Activated CD4-positive, alpha-beta T cell treated with anti-CD3 and anti-CD28 coated beads, Interleukin-2, amount 10 ng/mL, durations not matched to agents 7 days and 5 days (primary cell): Measurements from ENCODE around the gene SLC25A25. TPM values are rescaled to one million over a fixed set of nuclear protein-coding genes. Genes with fewer than 3 reads are reported as not detected.
"Not testable (repeated sequence)": the region's sequence is repeated elsewhere in the genome, so short reads cannot be mapped to it uniquely, and the experiment has no call there.

Experiments used
- CTCF ChIA-PET: fragments of 350-600 bp; sonication (Branson Sonifier 250); formaldehyde crosslinking; loops from one replicate; lab custom pipeline; 2021; ENCODE audit warnings: antibody characterized with exemption; lab: Charles Lee
- POLR2A ChIA-PET: fragments of 350-600 bp; sonication (Branson Sonifier 250); formaldehyde crosslinking; loops from one replicate; lab custom pipeline; 2021; ENCODE audit warnings: antibody characterized with exemption; lab: Charles Lee
- DNase-seq: peaks from one replicate; pipeline ENCODE4 v3.0.0-alpha.2; 2020
- H3K27ac Mint-ChIP-seq: one replicate; pipeline ENCODE4 v1.8.0; 2021; ENCODE audit warnings: mild to moderate bottlenecking, moderate library complexity, mixed read lengths
- H3K27me3 Mint-ChIP-seq: one replicate; pipeline ENCODE4 v1.8.0; 2021; ENCODE audit warnings: mixed read lengths
- H3K36me3 Mint-ChIP-seq: one replicate; pipeline ENCODE4 v1.8.0; 2021; ENCODE audit warnings: low read depth, mixed read lengths
- H3K4me1 Mint-ChIP-seq: one replicate; pipeline ENCODE4 v1.8.0; 2021; ENCODE audit warnings: mixed read lengths
- H3K4me3 Mint-ChIP-seq: one replicate; pipeline ENCODE4 v1.8.0; 2021; ENCODE audit warnings: mild to moderate bottlenecking, moderate library complexity, mixed read lengths
- H3K9me3 Mint-ChIP-seq: one replicate; pipeline ENCODE4 v1.8.0; 2021; ENCODE audit warnings: mixed read lengths
- total RNA-seq, 2 experiments: library from RNA; stranded (reverse); gene quantifications; one replicate each; pipeline ENCODE4 v1.2.3, GENCODE V29; 2021

Gene SLC25A25
- total RNA-seq, 2 experiments from 2014 or later = 14.6 to 18.4 TPM

- H3K4me3 Mint-ChIP-seq = no peak overlapping the region
- DNase-seq = peak; percentile 81
- H3K36me3 Mint-ChIP-seq = peaks cover 8% of the 10 kb centered on the region
- no peaks in the 10 kb centered on the region for H3K27me3 Mint-ChIP-seq
- CTCF ChIA-PET = interaction anchor here (0.5 to 10.1 kb wide), 35 partner anchors 8 to 300 kb away, joined by 3 to 103 read pairs (median 4); partner anchors contain the start of genes NAIF1 and TOR2A
- H3K4me1 Mint-ChIP-seq = peaks cover 43% of the 10 kb centered on the region
- POLR2A ChIA-PET = no interaction called here
- peak overlapping the region; percentile 36 for H3K27ac Mint-ChIP-seq
- peaks cover 2% of the 10 kb centered on the region for H3K9me3 Mint-ChIP-seq
Observed at GRCh38 chr9:128034821-128035652, 33.0 kb upstream of the SLC25A25 start.

GRCh38 chr9:128036522-128036921 lies 31.5 kb upstream of the SLC25A25 start:
- H3K4me1 Mint-ChIP-seq = peaks cover 33% of the 10 kb centered on the region
- POLR2A ChIA-PET, H3K27ac Mint-ChIP-seq, H3K36me3 Mint-ChIP-seq, H3K4me3 Mint-ChIP-seq, DNase-seq, H3K27me3 Mint-ChIP-seq, H3K9me3 Mint-ChIP-seq: not testable (repeated sequence)
- CTCF ChIA-PET = interaction anchor here (0.9 to 10.1 kb wide), 7 partner anchors 10 to 93 kb away, joined by 3 to 103 read pairs (median 20); no protein-coding TSS in a partner anchor

- H3K4me3 Mint-ChIP-seq, CTCF ChIA-PET, H3K4me1 Mint-ChIP-seq, H3K27me3 Mint-ChIP-seq, H3K27ac Mint-ChIP-seq, H3K9me3 Mint-ChIP-seq, DNase-seq, H3K36me3 Mint-ChIP-seq: not testable (repeated sequence)
- POLR2A ChIA-PET = interaction anchor here (0.6 kb wide), 1 partner anchor 97 kb away, joined by 4 read pairs; no protein-coding TSS in a partner anchor
Observed at GRCh38 chr9:128040783-128041182, 27.2 kb upstream of the SLC25A25 start.

GRCh38 chr9:128042043-128042442 lies 26.0 kb upstream of the SLC25A25 start:
- ChIA-PET CTCF (interaction anchor here (0.7 to 0.8 kb wide), 2 partner anchors 9 to 1397 kb away, joined by 3 read pairs; no protein-coding TSS in a partner anchor), POLR2A (no interaction called here)
- Mint-ChIP-seq H3K9me3 (no peaks in the 10 kb centered on the region), H3K4me3 (no peak overlapping the region), H3K27me3 (peaks cover 1% of the 10 kb centered on the region), H3K4me1 (peaks cover 3% of the 10 kb centered on the region), H3K36me3 (no peaks in the 10 kb centered on the region), H3K27ac (no peak overlapping the region)
- DNase-seq = no peak

- no peak overlapping the region for H3K4me3 Mint-ChIP-seq
- DNase-seq = no peak
- ChIA-PET POLR2A (no interaction called here), CTCF (interaction anchor here (0.9 to 1.7 kb wide), 5 partner anchors 9 to 74 kb away, joined by 3 to 7 read pairs (median 3); no protein-coding TSS in a partner anchor)
- H3K27ac Mint-ChIP-seq = no peak overlapping the region
- peaks cover 1% of the 10 kb centered on the region for H3K27me3 Mint-ChIP-seq
- H3K36me3 Mint-ChIP-seq = no peaks in the 10 kb centered on the region
- no peaks in the 10 kb centered on the region for H3K9me3 Mint-ChIP-seq
- peaks cover 3% of the 10 kb centered on the region for H3K4me1 Mint-ChIP-seq
Observed at GRCh38 chr9:128043467-128043868, 24.6 kb upstream of the SLC25A25 start.

GRCh38 chr9:128045409-128045808 lies 22.6 kb upstream of the SLC25A25 start:
- H3K27me3 Mint-ChIP-seq, H3K36me3 Mint-ChIP-seq, H3K4me1 Mint-ChIP-seq, DNase-seq, H3K27ac Mint-ChIP-seq, H3K9me3 Mint-ChIP-seq, POLR2A ChIA-PET, H3K4me3 Mint-ChIP-seq: not testable (repeated sequence)
- CTCF ChIA-PET = interaction anchor here (1.8 to 4.8 kb wide), 3 partner anchors 10 to 102 kb away, joined by 5 to 26 read pairs (median 13); no protein-coding TSS in a partner anchor

- CTCF ChIA-PET = interaction anchor here (1.1 to 4.8 kb wide), 4 partner anchors 9 to 103 kb away, joined by 4 to 26 read pairs (median 9); no protein-coding TSS in a partner anchor
- Mint-ChIP-seq H3K27me3 (peaks cover 1% of the 10 kb centered on the region), H3K9me3 (no peaks in the 10 kb centered on the region), H3K4me1 (peaks cover 5% of the 10 kb centered on the region), H3K27ac (no peak overlapping the region), H3K4me3 (no peak overlapping the region), H3K36me3 (no peaks in the 10 kb centered on the region)
- DNase-seq = no peak
- POLR2A ChIA-PET = no interaction called here
Observed at GRCh38 chr9:128045831-128046230, 22.2 kb upstream of the SLC25A25 start.

GRCh38 chr9:128047231-128047630 lies 20.8 kb upstream of the SLC25A25 start:
- Mint-ChIP-seq H3K4me3 (no peak overlapping the region), H3K27me3 (peaks cover 1% of the 10 kb centered on the region), H3K9me3 (no peaks in the 10 kb centered on the region), H3K4me1 (peaks cover 3% of the 10 kb centered on the region), H3K36me3 (no peaks in the 10 kb centered on the region), H3K27ac (no peak overlapping the region)
- CTCF ChIA-PET = interaction anchor here (0.7 to 4.8 kb wide), 8 partner anchors 8 to 143 kb away, joined by 3 to 26 read pairs (median 5); partner anchors contain the start of gene NAIF1
- DNase-seq = no peak
- POLR2A ChIA-PET = interaction anchor here (0.7 kb wide), 1 partner anchor 677 kb away, joined by 4 read pairs; the partner anchor contains the start of gene ZDHHC12

- ChIA-PET CTCF (interaction anchor here (1.5 to 4.8 kb wide), 5 partner anchors 9 to 24 kb away, joined by 3 to 26 read pairs (median 7); partner anchors contain the start of gene NAIF1), POLR2A (no interaction called here)
- Mint-ChIP-seq H3K9me3 (no peaks in the 10 kb centered on the region), H3K36me3 (no peaks in the 10 kb centered on the region), H3K4me1 (peaks cover 3% of the 10 kb centered on the region), H3K4me3 (no peak overlapping the region), H3K27me3 (peaks cover 1% of the 10 kb centered on the region), H3K27ac (no peak overlapping the region)
- no peak for DNase-seq
Observed at GRCh38 chr9:128048663-128049062, 19.4 kb upstream of the SLC25A25 start.

GRCh38 chr9:128049843-128050242 lies 18.2 kb upstream of the SLC25A25 start:
- Mint-ChIP-seq H3K4me3 (no peak overlapping the region), H3K27me3 (peaks cover 3% of the 10 kb centered on the region), H3K27ac (no peak overlapping the region), H3K4me1 (peaks cover 3% of the 10 kb centered on the region), H3K36me3 (no peaks in the 10 kb centered on the region), H3K9me3 (no peaks in the 10 kb centered on the region)
- no peak for DNase-seq
- ChIA-PET POLR2A (no interaction called here), CTCF (interaction anchor here (2.6 to 4.8 kb wide), 2 partner anchors 11 to 15 kb away, joined by 7 to 26 read pairs; no protein-coding TSS in a partner anchor)

- no peaks in the 10 kb centered on the region for H3K36me3 Mint-ChIP-seq
- no peak overlapping the region for H3K27ac Mint-ChIP-seq
- H3K9me3 Mint-ChIP-seq = no peaks in the 10 kb centered on the region
- peaks cover 3% of the 10 kb centered on the region for H3K4me1 Mint-ChIP-seq
- H3K27me3 Mint-ChIP-seq = peaks cover 3% of the 10 kb centered on the region
- POLR2A ChIA-PET = interaction anchor here (0.6 kb wide), 1 partner anchor 8 kb away, joined by 3 read pairs; no protein-coding TSS in a partner anchor
- H3K4me3 Mint-ChIP-seq = no peak overlapping the region
- CTCF ChIA-PET = interaction anchor here (0.7 to 1.1 kb wide), 3 partner anchors 9 to 26 kb away, joined by 3 to 4 read pairs (median 3); no protein-coding TSS in a partner anchor
- no peak for DNase-seq
Observed at GRCh38 chr9:128051932-128052709, 15.9 kb upstream of the SLC25A25 start.

- no peak for DNase-seq
- no peak overlapping the region for H3K27ac Mint-ChIP-seq
- ChIA-PET CTCF (interaction anchor here (0.6 to 0.7 kb wide), 2 partner anchors 50 to 92 kb away, joined by 3 to 5 read pairs; no protein-coding TSS in a partner anchor), POLR2A (no interaction called here)
- no peaks in the 10 kb centered on the region for H3K9me3 Mint-ChIP-seq
- no peak overlapping the region for H3K4me3 Mint-ChIP-seq
- H3K36me3 Mint-ChIP-seq = no peaks in the 10 kb centered on the region
- H3K27me3 Mint-ChIP-seq = peaks cover 3% of the 10 kb centered on the region
- H3K4me1 Mint-ChIP-seq = peaks cover 3% of the 10 kb centered on the region
Observed at GRCh38 chr9:128053560-128053959, 14.5 kb upstream of the SLC25A25 start.
